ENCODE data around the gene CDH4.

DNA sequence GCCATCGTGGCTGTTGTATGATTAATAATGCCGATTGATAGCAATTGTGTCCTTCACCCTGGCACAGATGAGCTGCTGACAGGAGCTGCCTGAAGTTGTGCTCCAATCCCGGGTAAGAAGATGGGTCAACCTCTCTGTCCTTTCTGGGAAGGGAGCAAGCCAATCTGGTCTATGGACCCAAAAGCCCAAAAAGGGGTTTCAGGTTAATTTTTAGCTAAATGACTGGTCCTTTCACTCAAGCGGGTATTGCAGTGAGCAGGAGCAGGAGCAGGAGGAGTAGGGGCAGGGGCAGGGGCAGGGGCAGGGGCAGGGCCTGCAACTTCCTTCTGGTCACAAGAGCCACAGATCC is 648.9 kb downstream of the CDH4 start:
- TF ChIP-seq, protein P1, sequence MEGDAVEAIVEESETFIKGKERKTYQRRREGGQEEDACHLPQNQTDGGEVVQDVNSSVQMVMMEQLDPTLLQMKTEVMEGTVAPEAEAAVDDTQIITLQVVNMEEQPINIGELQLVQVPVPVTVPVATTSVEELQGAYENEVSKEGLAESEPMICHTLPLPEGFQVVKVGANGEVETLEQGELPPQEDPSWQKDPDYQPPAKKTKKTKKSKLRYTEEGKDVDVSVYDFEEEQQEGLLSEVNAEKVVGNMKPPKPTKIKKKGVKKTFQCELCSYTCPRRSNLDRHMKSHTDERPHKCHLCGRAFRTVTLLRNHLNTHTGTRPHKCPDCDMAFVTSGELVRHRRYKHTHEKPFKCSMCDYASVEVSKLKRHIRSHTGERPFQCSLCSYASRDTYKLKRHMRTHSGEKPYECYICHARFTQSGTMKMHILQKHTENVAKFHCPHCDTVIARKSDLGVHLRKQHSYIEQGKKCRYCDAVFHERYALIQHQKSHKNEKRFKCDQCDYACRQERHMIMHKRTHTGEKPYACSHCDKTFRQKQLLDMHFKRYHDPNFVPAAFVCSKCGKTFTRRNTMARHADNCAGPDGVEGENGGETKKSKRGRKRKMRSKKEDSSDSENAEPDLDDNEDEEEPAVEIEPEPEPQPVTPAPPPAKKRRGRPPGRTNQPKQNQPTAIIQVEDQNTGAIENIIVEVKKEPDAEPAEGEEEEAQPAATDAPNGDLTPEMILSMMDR (IDR thresholded peaks at IDR 0.05), result no peak
- no peak for TF ChIP-seq POLR2AphosphoS5 (IDR thresholded peaks at IDR 0.05; ENCODE audit: low read depth, low read length)
